ENCODE data around the gene ABCE1.

Gene ABCE1

DNA sequence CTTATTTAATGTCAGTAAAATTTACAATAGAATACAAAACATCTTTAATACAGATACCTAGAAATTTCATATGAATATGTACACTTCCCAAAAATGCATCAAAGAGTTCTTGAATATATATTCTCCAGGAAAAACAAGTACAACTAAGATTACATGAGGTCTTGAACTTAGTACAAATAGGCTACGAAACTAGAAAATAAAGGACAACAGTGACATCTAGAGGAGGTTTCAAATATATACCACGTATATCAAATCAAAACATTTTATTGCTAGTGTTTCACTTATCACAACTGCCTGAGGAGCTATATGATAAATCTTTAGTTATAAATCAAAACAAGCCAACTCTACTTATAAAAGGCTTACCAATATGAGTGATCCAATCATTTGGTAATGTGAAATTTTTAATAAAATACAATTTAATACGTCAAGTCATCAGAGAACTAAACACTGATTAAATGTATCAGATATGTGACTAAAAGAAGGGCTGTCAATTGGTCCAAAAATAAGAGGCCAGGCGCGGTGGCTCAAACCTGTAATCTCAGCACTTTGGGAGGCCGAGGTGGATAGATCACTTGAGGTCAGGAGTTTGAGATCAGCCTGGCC is 36.7 kb upstream of the ABCE1 start:
- Histone ChIP-seq H3K9me3 (ENCODE audit: control insufficient read depth, insufficient read depth, low read length) (no peaks in the 10 kb centered on the region), H3K9me2 (replicated peaks; ENCODE audit: control insufficient read depth, low read length) (no peaks in the 10 kb centered on the region), H3K4me3 (ENCODE audit: low read length) (no peak overlapping the region), H3K27me3 (ENCODE audit: control insufficient read depth, low read length) (no peaks in the 10 kb centered on the region), H4K20me1 (ENCODE audit: control insufficient read depth, insufficient read depth, low read depth, low read length) (0 out of 2 replicates have a peak, but pooled peaks cover 3% of the 10 kb centered on the region), H3F3A (ENCODE audit: control insufficient read depth, insufficient read depth) (peaks cover 6% of the 10 kb centered on the region; the same call in 1 of the 2 replicates), H3K4me2 (ENCODE audit: low read length) (no peak overlapping the region), H3K79me2 (ENCODE audit: control insufficient read depth, low read length) (no peaks in the 10 kb centered on the region; the same call in 1 of the 2 replicates), H3K36me3 (ENCODE audit: control insufficient read depth, low read length) (peaks cover 8% of the 10 kb centered on the region), H3K27ac (ENCODE audit: low read depth, low read length) (no peak overlapping the region), H3K4me1 (ENCODE audit: control insufficient read depth, low read length) (no peaks in the 10 kb centered on the region)
- TF ChIP-seq, protein P1, sequence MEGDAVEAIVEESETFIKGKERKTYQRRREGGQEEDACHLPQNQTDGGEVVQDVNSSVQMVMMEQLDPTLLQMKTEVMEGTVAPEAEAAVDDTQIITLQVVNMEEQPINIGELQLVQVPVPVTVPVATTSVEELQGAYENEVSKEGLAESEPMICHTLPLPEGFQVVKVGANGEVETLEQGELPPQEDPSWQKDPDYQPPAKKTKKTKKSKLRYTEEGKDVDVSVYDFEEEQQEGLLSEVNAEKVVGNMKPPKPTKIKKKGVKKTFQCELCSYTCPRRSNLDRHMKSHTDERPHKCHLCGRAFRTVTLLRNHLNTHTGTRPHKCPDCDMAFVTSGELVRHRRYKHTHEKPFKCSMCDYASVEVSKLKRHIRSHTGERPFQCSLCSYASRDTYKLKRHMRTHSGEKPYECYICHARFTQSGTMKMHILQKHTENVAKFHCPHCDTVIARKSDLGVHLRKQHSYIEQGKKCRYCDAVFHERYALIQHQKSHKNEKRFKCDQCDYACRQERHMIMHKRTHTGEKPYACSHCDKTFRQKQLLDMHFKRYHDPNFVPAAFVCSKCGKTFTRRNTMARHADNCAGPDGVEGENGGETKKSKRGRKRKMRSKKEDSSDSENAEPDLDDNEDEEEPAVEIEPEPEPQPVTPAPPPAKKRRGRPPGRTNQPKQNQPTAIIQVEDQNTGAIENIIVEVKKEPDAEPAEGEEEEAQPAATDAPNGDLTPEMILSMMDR (IDR thresholded peaks at IDR 0.05; ENCODE audit: low read depth, low read length, poor library complexity, severe bottlenecking), result peak; percentile 52
- no peak for TF ChIP-seq EZH2phosphoT487 (IDR thresholded peaks at IDR 0.05; ENCODE audit: borderline replicate concordance, low read length)

DNA sequence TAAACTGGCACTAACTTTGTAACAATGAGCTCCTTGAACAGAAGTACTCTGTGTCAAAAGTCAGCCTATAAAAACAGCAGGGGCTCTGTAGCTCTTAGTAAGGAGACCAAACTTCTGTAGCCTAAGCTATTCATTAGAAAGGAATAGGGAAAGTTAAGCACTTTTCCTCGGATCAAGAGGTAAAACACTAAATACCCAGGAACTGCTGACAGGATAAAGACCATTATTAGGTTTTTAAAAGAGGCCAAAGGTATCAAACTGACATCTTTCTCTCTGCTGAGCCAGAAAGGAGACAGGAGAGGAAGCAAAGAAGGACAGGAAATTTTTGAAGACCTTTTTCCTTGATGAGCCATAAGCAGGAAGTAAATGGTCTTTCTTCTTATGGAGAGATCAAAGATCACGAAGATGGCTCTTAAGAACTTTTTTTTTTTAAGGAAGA is 32.0 kb upstream of the ABCE1 start:
- Histone ChIP-seq H3K4me1 (ENCODE audit: control insufficient read depth, low read length) (no peaks in the 10 kb centered on the region), H3K9me2 (replicated peaks; ENCODE audit: control insufficient read depth, low read length) (no peaks in the 10 kb centered on the region), H3K27ac (ENCODE audit: low read depth, low read length) (no peak overlapping the region), H3K79me2 (ENCODE audit: control insufficient read depth, low read length) (no peaks in the 10 kb centered on the region), H3F3A (ENCODE audit: control insufficient read depth, insufficient read depth) (peaks cover 6% of the 10 kb centered on the region; the same call in 1 of the 2 replicates), H3K4me3 (ENCODE audit: low read length) (no peak overlapping the region), H3K4me2 (ENCODE audit: low read length) (no peak overlapping the region), H3K36me3 (ENCODE audit: control insufficient read depth, low read length) (peaks cover 8% of the 10 kb centered on the region; the same call in 1 of the 2 replicates), H3K9me3 (ENCODE audit: control insufficient read depth, insufficient read depth, low read length) (no peaks in the 10 kb centered on the region), H4K20me1 (ENCODE audit: control insufficient read depth, insufficient read depth, low read depth, low read length) (0 out of 2 replicates have a peak, but pooled peaks cover 3% of the 10 kb centered on the region), H3K27me3 (ENCODE audit: control insufficient read depth, low read length) (no peaks in the 10 kb centered on the region)
- TF ChIP-seq EZH2phosphoT487 (IDR thresholded peaks at IDR 0.05; ENCODE audit: borderline replicate concordance, low read length), result no peak
- TF ChIP-seq, protein P1 (IDR thresholded peaks at IDR 0.05; ENCODE audit: low read depth, low read length, poor library complexity, severe bottlenecking), result no peak

- H3K9me2 ChIP-seq (replicated peaks; ENCODE audit: control insufficient read depth, low read length), result no peaks in the 10 kb centered on the region
- no peaks in the 10 kb centered on the region for H3K9me3 ChIP-seq (ENCODE audit: control insufficient read depth, insufficient read depth, low read length)
- no peak overlapping the region for H3K27ac ChIP-seq (ENCODE audit: low read depth, low read length)
- peaks cover 3% of the 10 kb centered on the region; the same call in 1 of the 2 replicates for H3K36me3 ChIP-seq (ENCODE audit: control insufficient read depth, low read length)
- TF ChIP-seq, protein P1 (IDR thresholded peaks at IDR 0.05; ENCODE audit: low read depth, low read length, poor library complexity, severe bottlenecking), result no peak
- TF ChIP-seq EZH2phosphoT487 (IDR thresholded peaks at IDR 0.05; ENCODE audit: borderline replicate concordance, low read length), result no peak
- H3F3A ChIP-seq (ENCODE audit: control insufficient read depth, insufficient read depth), result peaks cover 2% of the 10 kb centered on the region; the same call in 1 of the 2 replicates
- no peaks in the 10 kb centered on the region for H3K27me3 ChIP-seq (ENCODE audit: control insufficient read depth, low read length)
- H4K20me1 ChIP-seq (ENCODE audit: control insufficient read depth, insufficient read depth, low read depth, low read length), result no peaks in the 10 kb centered on the region
- no peak overlapping the region for H3K4me2 ChIP-seq (ENCODE audit: low read length)
- no peak overlapping the region for H3K4me3 ChIP-seq (ENCODE audit: low read length)
- no peaks in the 10 kb centered on the region for H3K79me2 ChIP-seq (ENCODE audit: control insufficient read depth, low read length)
- no peaks in the 10 kb centered on the region for H3K4me1 ChIP-seq (ENCODE audit: control insufficient read depth, low read length)
Observed at GRCh38 chr4:145069361-145069760, 28.8 kb upstream of the ABCE1 start.

Measured in DOHH2 (cell line).